ENCODE measurements around the gene NUP42. TPM values are rescaled to one million over a fixed set of nuclear protein-coding genes. Genes with fewer than 3 reads are reported as not detected.

Gene NUP42
- total RNA-seq, 1 experiment from 2014 or later = 40.8 TPM

- TF ChIP-seq CTCF (IDR thresholded peaks at IDR 0.05) (no peak), NR3C1 (CRISPR knock-in tag; conservative IDR thresholded peaks at IDR 0.05; ENCODE audit: low read depth) (no peak), ZNF219 (CRISPR knock-in tag; IDR thresholded peaks at IDR 0.05; ENCODE audit: borderline replicate concordance) (no peak), ZBTB43 (CRISPR knock-in tag; IDR thresholded peaks at IDR 0.05) (no peak), ZNF232 (CRISPR knock-in tag; IDR thresholded peaks at IDR 0.05) (no peak), ZNF263 (CRISPR knock-in tag; IDR thresholded peaks at IDR 0.05; ENCODE audit: low read depth) (no peak)
Measured at GRCh38 chr7:23214423-23214822, 32.6 kb downstream of the NUP42 start (continued).

GRCh38 chr7:23214938-23215337 lies 33.1 kb downstream of the NUP42 start:
- H3K36me3 Mint-ChIP-seq = no peaks in the 10 kb centered on the region
- peaks cover 11% of the 10 kb centered on the region for H3K4me1 Mint-ChIP-seq
- ChIA-PET POLR2A (no interaction called here), CTCF (interaction anchor here (0.7 to 1.6 kb wide), 5 partner anchors 8 to 145 kb away, joined by 4 read pairs; no protein-coding TSS in a partner anchor)
- TF ChIP-seq ZNF281 (CRISPR knock-in tag; IDR thresholded peaks at IDR 0.05) = no peak
- H3K27me3 Mint-ChIP-seq (ENCODE audit: low read depth) = peaks cover 4% of the 10 kb centered on the region; the same call in 1 of the 2 replicates
- H3K9me3 Mint-ChIP-seq = no peaks in the 10 kb centered on the region
- DNase-seq (ENCODE audit: low spot score) (no peak), ATAC-seq (no peak)
- H3K27ac Mint-ChIP-seq = no peak overlapping the region
- no peak overlapping the region for H3K4me3 Mint-ChIP-seq

GRCh38 chr7:23216021-23216420 lies 34.2 kb downstream of the NUP42 start:
- ATAC-seq = no peak
- ChIA-PET POLR2A (no interaction called here), CTCF (interaction anchor here (1.3 kb wide), 1 partner anchor 130 kb away, joined by 4 read pairs; no protein-coding TSS in a partner anchor)
- Mint-ChIP-seq H3K4me1 (peaks cover 17% of the 10 kb centered on the region), H3K4me3 (no peak overlapping the region), H3K9me3 (no peaks in the 10 kb centered on the region), H3K27me3 (ENCODE audit: low read depth) (no peaks in the 10 kb centered on the region; the same call in 1 of the 2 replicates), H3K27ac (no peak overlapping the region), H3K36me3 (no peaks in the 10 kb centered on the region)
- DNase-seq (ENCODE audit: low spot score) = no peak
- TF ChIP-seq ERG (CRISPR knock-in tag; IDR thresholded peaks at IDR 0.05) (no peak), NFATC4 (CRISPR knock-in tag; IDR thresholded peaks at IDR 0.05) (no peak), PRDM15 (CRISPR knock-in tag; IDR thresholded peaks at IDR 0.05) (no peak), GTF2I (CRISPR knock-in tag; conservative IDR thresholded peaks at IDR 0.05) (no peak), ZNF263 (CRISPR knock-in tag; IDR thresholded peaks at IDR 0.05; ENCODE audit: low read depth) (no peak), ATF2 (CRISPR knock-in tag; IDR thresholded peaks at IDR 0.05; ENCODE audit: borderline replicate concordance, low read depth) (no peak), ZSCAN18 (CRISPR knock-in tag; IDR thresholded peaks at IDR 0.05) (no peak), E2F4 (CRISPR knock-in tag; IDR thresholded peaks at IDR 0.05; ENCODE audit: borderline replicate concordance, low read depth) (no peak), TCF7 (CRISPR knock-in tag; IDR thresholded peaks at IDR 0.05; ENCODE audit: low read depth) (no peak), NFYB (CRISPR knock-in tag; conservative IDR thresholded peaks at IDR 0.05; ENCODE audit: low read depth) (no peak), SP1 (CRISPR knock-in tag; conservative IDR thresholded peaks at IDR 0.05) (no peak)
